Neural cell (in vitro differentiated cells): ENCODE measurements around the gene BRD3. TPM values are rescaled to one million over a fixed set of nuclear protein-coding genes. Genes with fewer than 3 reads are reported as not detected.

Experiments
- H2AFZ ChIP-seq: fragments of 200-600, 300-800 bp; sonication (generic), shearing (Covaris generic); 2 replicates; pipeline ENCODE4 v1.6.0; 2014; ENCODE audit warnings: low read depth, mild to moderate bottlenecking, antibody characterized with exemption, low read length, moderate library complexity
- H3F3A ChIP-seq: fragments of 200-600 bp; shearing (Covaris generic); 2 replicates; pipeline ENCODE4 v1.6.1; 2016; ENCODE audit warnings: mild to moderate bottlenecking, moderate library complexity, mixed read lengths, antibody characterized with exemption, low read length; ENCODE audit not compliant: insufficient read depth, poor library complexity, severe bottlenecking
- H3K27ac ChIP-seq: fragments of 200-600, 300-800 bp; sonication (generic), shearing (Covaris generic); 2 replicates; pipeline ENCODE4 v1.5.1; 2014; ENCODE audit warnings: mild to moderate bottlenecking, low read length, moderate library complexity
- H3K27me3 ChIP-seq: fragments of 300-800, 200-600 bp; sonication (generic), shearing (Covaris generic); 2 replicates; pipeline ENCODE4 v1.6.0; 2014; ENCODE audit warnings: mild to moderate bottlenecking, low read depth, low read length, moderate library complexity; ENCODE audit not compliant: insufficient read depth
- H3K36me3 ChIP-seq: fragments of 300-800, 200-600 bp; sonication (generic), shearing (Covaris generic); 2 replicates; pipeline ENCODE4 v1.5.1; 2014; ENCODE audit warnings: mild to moderate bottlenecking, antibody characterized with exemption, low read length, moderate library complexity; ENCODE audit not compliant: insufficient read depth
- H3K4me2 ChIP-seq: fragments of 300-800, 200-600 bp; sonication (generic), shearing (Covaris generic); 2 replicates; pipeline ENCODE4 v1.6.0; 2014; ENCODE audit warnings: mild to moderate bottlenecking, low read length
- H3K4me3 ChIP-seq: fragments of 300-800, 200-600 bp; sonication (generic), shearing (Covaris generic); 2 replicates; pipeline ENCODE4 v1.5.1; 2014; ENCODE audit warnings: mild to moderate bottlenecking, low read length, moderate library complexity
- H3K79me2 ChIP-seq: fragments of 200-600 bp; shearing (Covaris generic); replicated peaks from 2 replicates; pipeline ENCODE4 v1.6.0; 2014; ENCODE audit warnings: mild to moderate bottlenecking, low read length, moderate library complexity; ENCODE audit not compliant: insufficient read depth
- H3K9ac ChIP-seq: fragments of 300-800, 200-600 bp; sonication (generic), shearing (Covaris generic); 2 replicates; pipeline ENCODE4 v1.6.1; 2016; ENCODE audit warnings: mild to moderate bottlenecking, low read length, mixed read lengths
- H3K9me2 ChIP-seq: fragments of 200-600 bp; shearing (Covaris generic); 2 replicates; pipeline ENCODE4 v1.6.1; 2016; ENCODE audit warnings: mild to moderate bottlenecking, low read length, mixed read lengths; ENCODE audit not compliant: insufficient read depth
- H3K9me3 ChIP-seq: fragments of 200-600, 300-800 bp; sonication (generic), shearing (Covaris generic); 2 replicates; pipeline ENCODE4 v1.6.1; 2016; ENCODE audit warnings: mild to moderate bottlenecking, mixed run types, low read length, moderate library complexity, mixed read lengths
- H4K20me1 ChIP-seq: fragments of 200-600 bp; shearing (Covaris generic); 2 replicates; pipeline ENCODE4 v1.6.1; 2016; ENCODE audit warnings: mild to moderate bottlenecking, mixed run types; ENCODE audit not compliant: insufficient read depth
- EP300 ChIP-seq: fragments of 450-650 bp; conservative IDR thresholded peaks from 2 replicates; pipeline ENCODE4 v1.6.1; 2014; ENCODE audit warnings: antibody characterized with exemption, mild to moderate bottlenecking, moderate library complexity; ENCODE audit not compliant: poor library complexity, severe bottlenecking
- EZH2 ChIP-seq: fragments of 200-600, 300-800 bp; shearing (Covaris generic), sonication (generic); IDR thresholded peaks from 2 replicates; pipeline ENCODE4 v1.6.1; 2014; ENCODE audit warnings: antibody characterized with exemption, low read length, borderline replicate concordance, mild to moderate bottlenecking; ENCODE audit not compliant: insufficient read depth, poor library complexity, severe bottlenecking
- MXI1 ChIP-seq: fragments of 450-650 bp; conservative IDR thresholded peaks from 2 replicates; pipeline ENCODE4 v1.6.1; 2014; ENCODE audit warnings: antibody characterized with exemption, mild to moderate bottlenecking; ENCODE audit not compliant: poor library complexity, severe bottlenecking
- POLR2AphosphoS5 ChIP-seq: IDR thresholded peaks from 2 replicates; pipeline ENCODE4 v1.6.1; 2012
- RAD21 ChIP-seq: fragments of 450-650 bp; conservative IDR thresholded peaks from 2 replicates; pipeline ENCODE4 v1.6.1; 2014; ENCODE audit warnings: antibody characterized with exemption, mild to moderate bottlenecking, moderate library complexity
- SMC3 ChIP-seq: fragments of 450-650 bp; conservative IDR thresholded peaks from 2 replicates; pipeline ENCODE4 v1.6.1; 2014; ENCODE audit warnings: antibody characterized with exemption, mild to moderate bottlenecking, moderate library complexity; ENCODE audit not compliant: poor library complexity
- TAF1 ChIP-seq: IDR thresholded peaks from 2 replicates; pipeline ENCODE4 v1.6.1; 2012; ENCODE audit warnings: low read depth
- polyA plus RNA-seq: library from polyadenylated mRNA; depleted of rRNA; stranded (reverse); fragments of >200 nt; gene quantifications from 2 replicates; pipeline ENCODE4 v1.2.3, GENCODE V29; 2014
- TF ChIP-seq, protein P1 (sequence below): fragments of 450-650 bp; IDR thresholded peaks from 2 replicates; pipeline ENCODE4 v1.5.1; 2014; ENCODE audit warnings: antibody characterized with exemption, mild to moderate bottlenecking, moderate library complexity; ENCODE audit not compliant: poor library complexity, severe bottlenecking
- TF ChIP-seq, protein P2 (sequence below): IDR thresholded peaks from 2 replicates; pipeline ENCODE4 v1.6.1; 2012; ENCODE audit warnings: borderline replicate concordance

BRD3 gene
- polyA plus RNA-seq, 1 donor from 2014 or later = 17.6 TPM

DNA sequence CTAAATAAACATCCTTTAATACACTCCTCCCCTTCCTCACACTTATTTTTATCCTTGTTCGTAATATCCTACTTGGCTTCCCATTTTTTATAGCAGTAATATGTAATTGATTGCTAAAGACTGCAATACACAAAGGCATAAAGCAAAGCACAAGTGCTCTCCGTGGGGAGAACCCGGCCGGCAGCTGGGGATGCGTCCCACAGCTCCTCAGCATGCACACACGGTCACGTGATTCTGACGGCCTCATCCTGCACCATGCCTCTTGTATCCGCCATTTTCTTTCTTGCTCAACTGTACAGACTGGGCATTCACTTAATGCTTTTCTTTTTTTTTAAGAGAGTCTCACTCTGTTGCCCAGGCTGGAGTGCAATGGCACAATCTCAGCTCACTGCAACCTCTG lies 39.8 kb downstream of the BRD3 start:
- Histone ChIP-seq H2AFZ (no peak overlapping the region), H3K36me3 (no peaks in the 10 kb centered on the region), H3K9me3 (no peaks in the 10 kb centered on the region), H3K79me2 (peaks cover 12% of the 10 kb centered on the region), H3K27ac (no peak overlapping the region), H4K20me1 (no peaks in the 10 kb centered on the region), H3K4me3 (no peak overlapping the region), H3K9ac (no peak overlapping the region), H3F3A (no peaks in the 10 kb centered on the region), H3K27me3 (no peaks in the 10 kb centered on the region), H3K4me2 (no peak overlapping the region), H3K9me2 (no peaks in the 10 kb centered on the region)
- TF ChIP-seq SMC3 (no peak), RAD21 (no peak), EZH2 (no peak), POLR2AphosphoS5 (no peak), MXI1 (no peak), TAF1 (no peak), EP300 (no peak)
- TF ChIP-seq, protein P1, sequence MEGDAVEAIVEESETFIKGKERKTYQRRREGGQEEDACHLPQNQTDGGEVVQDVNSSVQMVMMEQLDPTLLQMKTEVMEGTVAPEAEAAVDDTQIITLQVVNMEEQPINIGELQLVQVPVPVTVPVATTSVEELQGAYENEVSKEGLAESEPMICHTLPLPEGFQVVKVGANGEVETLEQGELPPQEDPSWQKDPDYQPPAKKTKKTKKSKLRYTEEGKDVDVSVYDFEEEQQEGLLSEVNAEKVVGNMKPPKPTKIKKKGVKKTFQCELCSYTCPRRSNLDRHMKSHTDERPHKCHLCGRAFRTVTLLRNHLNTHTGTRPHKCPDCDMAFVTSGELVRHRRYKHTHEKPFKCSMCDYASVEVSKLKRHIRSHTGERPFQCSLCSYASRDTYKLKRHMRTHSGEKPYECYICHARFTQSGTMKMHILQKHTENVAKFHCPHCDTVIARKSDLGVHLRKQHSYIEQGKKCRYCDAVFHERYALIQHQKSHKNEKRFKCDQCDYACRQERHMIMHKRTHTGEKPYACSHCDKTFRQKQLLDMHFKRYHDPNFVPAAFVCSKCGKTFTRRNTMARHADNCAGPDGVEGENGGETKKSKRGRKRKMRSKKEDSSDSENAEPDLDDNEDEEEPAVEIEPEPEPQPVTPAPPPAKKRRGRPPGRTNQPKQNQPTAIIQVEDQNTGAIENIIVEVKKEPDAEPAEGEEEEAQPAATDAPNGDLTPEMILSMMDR = no peak
- TF ChIP-seq, protein P2, sequence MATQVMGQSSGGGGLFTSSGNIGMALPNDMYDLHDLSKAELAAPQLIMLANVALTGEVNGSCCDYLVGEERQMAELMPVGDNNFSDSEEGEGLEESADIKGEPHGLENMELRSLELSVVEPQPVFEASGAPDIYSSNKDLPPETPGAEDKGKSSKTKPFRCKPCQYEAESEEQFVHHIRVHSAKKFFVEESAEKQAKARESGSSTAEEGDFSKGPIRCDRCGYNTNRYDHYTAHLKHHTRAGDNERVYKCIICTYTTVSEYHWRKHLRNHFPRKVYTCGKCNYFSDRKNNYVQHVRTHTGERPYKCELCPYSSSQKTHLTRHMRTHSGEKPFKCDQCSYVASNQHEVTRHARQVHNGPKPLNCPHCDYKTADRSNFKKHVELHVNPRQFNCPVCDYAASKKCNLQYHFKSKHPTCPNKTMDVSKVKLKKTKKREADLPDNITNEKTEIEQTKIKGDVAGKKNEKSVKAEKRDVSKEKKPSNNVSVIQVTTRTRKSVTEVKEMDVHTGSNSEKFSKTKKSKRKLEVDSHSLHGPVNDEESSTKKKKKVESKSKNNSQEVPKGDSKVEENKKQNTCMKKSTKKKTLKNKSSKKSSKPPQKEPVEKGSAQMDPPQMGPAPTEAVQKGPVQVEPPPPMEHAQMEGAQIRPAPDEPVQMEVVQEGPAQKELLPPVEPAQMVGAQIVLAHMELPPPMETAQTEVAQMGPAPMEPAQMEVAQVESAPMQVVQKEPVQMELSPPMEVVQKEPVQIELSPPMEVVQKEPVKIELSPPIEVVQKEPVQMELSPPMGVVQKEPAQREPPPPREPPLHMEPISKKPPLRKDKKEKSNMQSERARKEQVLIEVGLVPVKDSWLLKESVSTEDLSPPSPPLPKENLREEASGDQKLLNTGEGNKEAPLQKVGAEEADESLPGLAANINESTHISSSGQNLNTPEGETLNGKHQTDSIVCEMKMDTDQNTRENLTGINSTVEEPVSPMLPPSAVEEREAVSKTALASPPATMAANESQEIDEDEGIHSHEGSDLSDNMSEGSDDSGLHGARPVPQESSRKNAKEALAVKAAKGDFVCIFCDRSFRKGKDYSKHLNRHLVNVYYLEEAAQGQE = no peak

DNA sequence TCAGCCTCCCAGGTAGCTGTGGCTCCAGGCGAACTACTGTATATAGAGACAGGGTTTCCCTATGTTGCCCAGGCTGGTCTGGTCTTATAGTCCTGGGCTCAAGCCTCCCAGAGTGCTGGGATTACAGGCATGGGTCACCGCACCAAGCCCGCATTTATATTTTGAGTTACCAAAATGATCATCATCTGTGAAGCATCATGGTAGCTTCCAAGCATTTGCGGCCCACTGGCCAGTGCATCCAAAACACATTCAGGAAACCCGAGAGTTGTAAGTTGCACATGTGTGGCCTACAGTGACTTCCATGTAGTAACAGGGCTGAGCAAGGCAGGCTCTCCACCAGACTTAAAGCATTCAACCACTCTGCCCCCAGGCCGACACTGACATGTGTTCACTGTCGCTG lies 40.3 kb downstream of the BRD3 start:
- Histone ChIP-seq H3K9me2 (no peaks in the 10 kb centered on the region), H3K36me3 (no peaks in the 10 kb centered on the region), H3K79me2 (peaks cover 12% of the 10 kb centered on the region), H3K27me3 (no peaks in the 10 kb centered on the region), H3K9me3 (no peaks in the 10 kb centered on the region), H3F3A (no peaks in the 10 kb centered on the region), H3K4me2 (no peak overlapping the region), H2AFZ (no peak overlapping the region), H3K4me3 (no peak overlapping the region), H3K9ac (no peak overlapping the region), H4K20me1 (no peaks in the 10 kb centered on the region), H3K27ac (no peak overlapping the region)
- TF ChIP-seq MXI1 (no peak), SMC3 (no peak), TAF1 (no peak), EZH2 (no peak), POLR2AphosphoS5 (no peak), EP300 (no peak), RAD21 (no peak)
- TF ChIP-seq, protein P1 = no peak
- TF ChIP-seq, protein P2 = no peak
